SKM-1 (cell line): ENCODE measurements around the gene GPSM3.
"Not testable (repeated sequence)": the region's sequence is repeated elsewhere in the genome, so short reads cannot be mapped to it uniquely, and the experiment has no call there.

ENCODE experiments used
- DNase-seq: peaks from one replicate; lab custom pipeline; 2025; ENCODE audit not compliant: unreplicated experiment; lab: John Stamatoyannopoulos, UW

The GPSM3 gene

GRCh38 chr6:32192608-32193039 is at the start of gene GPSM3:
TSS of gene GPSM3 (minus strand) at chr6:32192643. CDS start at chr6:32192513, 130 bp downstream.
- peak; percentile 86 for DNase-seq

GRCh38 chr6:32240686-32241085 is 48.2 kb upstream of the GPSM3 start:
- no peak for DNase-seq

- no peak for DNase-seq
Observed at GRCh38 chr6:32239462-32239861, 47.0 kb upstream of the GPSM3 start.

- no peak for DNase-seq
Observed at GRCh38 chr6:32234934-32235333, 42.5 kb upstream of the GPSM3 start.

- DNase-seq, result no peak
Observed at GRCh38 chr6:32226434-32226833, 34.0 kb upstream of the GPSM3 start.

GRCh38 chr6:32224696-32225095 is 32.3 kb upstream of the GPSM3 start:
- DNase-seq, result no peak

- DNase-seq, result no peak
Observed at GRCh38 chr6:32223258-32224235, 31.1 kb upstream of the GPSM3 start, which contains the start of gene NOTCH4. TSS of gene NOTCH4 (minus strand) at chr6:32224067. CDS start at chr6:32223928, 139 bp downstream.

- DNase-seq, result no peak
Observed at GRCh38 chr6:32222333-32223230, 30.1 kb upstream of the GPSM3 start.

- DNase-seq, result no peak
Observed at GRCh38 chr6:32220021-32220420, 27.6 kb upstream of the GPSM3 start.

GRCh38 chr6:32218167-32218566 is 25.7 kb upstream of the GPSM3 start:
- DNase-seq, result no peak

GRCh38 chr6:32216998-32217397 is 24.6 kb upstream of the GPSM3 start:
- no peak for DNase-seq

GRCh38 chr6:32216285-32216684 is 23.8 kb upstream of the GPSM3 start:
- no peak for DNase-seq

GRCh38 chr6:32215617-32216016 is 23.2 kb upstream of the GPSM3 start:
- no peak for DNase-seq

- no peak for DNase-seq
Observed at GRCh38 chr6:32214126-32214525, 21.7 kb upstream of the GPSM3 start.

- DNase-seq, result no peak
Observed at GRCh38 chr6:32213649-32214048, 21.2 kb upstream of the GPSM3 start.

GRCh38 chr6:32212076-32212760 is 19.8 kb upstream of the GPSM3 start:
- no peak for DNase-seq

GRCh38 chr6:32211432-32211831 is 19.0 kb upstream of the GPSM3 start:
- DNase-seq, result not testable (repeated sequence)

GRCh38 chr6:32210191-32210601 is 17.8 kb upstream of the GPSM3 start:
- no peak for DNase-seq

- DNase-seq, result no peak
Observed at GRCh38 chr6:32208996-32209395, 16.6 kb upstream of the GPSM3 start.

- no peak for DNase-seq
Observed at GRCh38 chr6:32204268-32204715, 11.8 kb upstream of the GPSM3 start.
